HG03095 (cell line): ENCODE measurements around the gene IL12A.

Source experiments
- ATAC-seq: cut with Tn5 transposase; IDR thresholded peaks from one replicate; pipeline ENCODE4 v1.9.1; 2021; ENCODE audit warnings: moderate library complexity; ENCODE audit not compliant: unreplicated experiment

The IL12A gene

DNA sequence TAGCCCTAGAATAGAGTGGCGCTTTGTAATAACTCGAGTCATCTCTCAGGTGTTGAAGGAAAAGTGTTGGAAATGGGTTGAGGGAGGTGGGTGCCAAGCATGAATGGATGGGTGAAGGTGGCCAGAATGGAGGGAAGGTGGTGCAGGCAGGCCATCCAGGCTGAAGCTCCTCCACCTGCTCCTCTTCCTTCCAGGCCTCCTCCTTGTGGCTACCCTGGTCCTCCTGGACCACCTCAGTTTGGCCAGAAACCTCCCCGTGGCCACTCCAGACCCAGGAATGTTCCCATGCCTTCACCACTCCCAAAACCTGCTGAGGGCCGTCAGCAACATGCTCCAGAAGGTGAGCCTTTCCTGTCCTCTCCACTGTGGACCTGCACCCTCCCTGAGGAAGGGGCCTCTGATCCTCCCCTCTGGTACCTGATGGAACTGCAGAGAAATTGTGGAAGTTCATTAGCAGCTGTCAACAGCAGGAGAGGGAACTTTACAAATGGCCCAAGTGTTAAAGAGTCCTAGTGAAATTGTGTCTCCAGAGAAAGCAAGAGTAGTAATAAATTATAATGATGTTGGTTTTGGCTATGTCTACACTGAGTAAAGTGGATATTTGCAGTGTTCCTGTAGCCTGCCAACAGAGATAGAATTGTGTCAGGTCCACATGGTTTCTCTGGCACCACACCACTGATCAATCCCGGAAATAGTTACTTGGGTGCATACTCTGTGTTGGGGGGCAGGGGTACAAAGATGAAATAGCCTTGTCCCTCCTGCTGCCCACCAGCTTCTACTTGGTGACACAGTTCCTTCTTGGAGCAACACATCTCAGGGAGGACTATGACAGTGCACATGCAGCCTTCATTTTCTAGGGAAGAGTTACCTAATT is 1.6 kb downstream of the IL12A start:
- ATAC-seq: no peak

DNA sequence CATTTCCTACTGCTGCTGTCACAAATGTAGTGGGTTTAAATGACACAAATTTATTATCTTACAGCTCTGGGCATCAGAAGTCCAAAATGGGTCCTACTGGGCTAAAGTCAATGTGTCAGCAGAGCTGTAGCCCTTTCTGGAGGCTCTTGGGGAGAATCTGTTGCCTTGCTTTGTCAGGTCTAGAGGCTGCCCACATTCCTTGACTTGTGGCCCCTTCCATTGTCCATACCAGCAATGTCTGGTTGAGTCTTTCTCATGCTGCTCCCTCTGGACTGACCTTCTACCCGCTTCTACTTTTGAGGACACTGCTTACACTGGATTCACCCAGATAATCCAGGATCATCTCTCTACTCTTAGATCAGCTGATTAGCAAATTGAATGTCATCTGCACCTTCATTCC is 3.0 kb downstream of the IL12A start:
- no peak for ATAC-seq

DNA sequence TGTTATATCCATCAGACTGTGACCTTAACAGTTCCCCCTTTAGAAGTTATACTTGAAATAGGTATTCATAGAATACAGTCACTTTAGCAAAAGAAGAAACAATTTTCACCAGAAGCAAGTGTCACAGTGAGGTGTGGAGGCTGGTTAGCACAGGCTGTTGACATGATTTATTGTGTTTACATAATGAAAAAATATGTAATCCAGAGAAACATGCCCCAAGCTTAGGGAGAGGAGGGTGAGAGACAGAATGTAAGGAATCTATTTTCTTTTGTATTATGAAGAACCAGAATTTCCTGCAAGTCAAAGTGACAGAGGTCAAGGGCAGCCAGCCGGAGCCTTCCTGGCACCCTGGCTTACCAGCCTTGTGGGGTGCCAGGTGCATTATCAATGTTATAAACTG is 4.0 kb downstream of the IL12A start:
- no peak for ATAC-seq

DNA sequence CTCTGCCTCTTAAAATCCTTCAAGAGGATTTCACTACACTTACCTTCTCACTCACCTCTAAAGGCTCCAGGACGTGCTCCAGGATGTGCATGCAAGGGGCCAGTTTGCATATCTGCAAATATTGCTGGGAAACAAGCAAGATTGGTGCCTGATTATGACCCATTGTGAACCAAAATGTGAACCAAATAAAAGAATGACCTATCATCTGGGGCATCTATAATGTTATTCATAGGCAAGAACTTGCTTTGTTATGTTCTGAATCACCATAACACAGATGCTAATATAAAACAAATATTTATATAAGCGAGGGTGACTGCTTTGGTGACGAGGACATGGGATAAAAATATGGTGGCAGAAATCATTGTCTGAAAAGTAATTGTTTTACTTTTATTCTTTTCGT is 5.5 kb downstream of the IL12A start:
- ATAC-seq: no peak

DNA sequence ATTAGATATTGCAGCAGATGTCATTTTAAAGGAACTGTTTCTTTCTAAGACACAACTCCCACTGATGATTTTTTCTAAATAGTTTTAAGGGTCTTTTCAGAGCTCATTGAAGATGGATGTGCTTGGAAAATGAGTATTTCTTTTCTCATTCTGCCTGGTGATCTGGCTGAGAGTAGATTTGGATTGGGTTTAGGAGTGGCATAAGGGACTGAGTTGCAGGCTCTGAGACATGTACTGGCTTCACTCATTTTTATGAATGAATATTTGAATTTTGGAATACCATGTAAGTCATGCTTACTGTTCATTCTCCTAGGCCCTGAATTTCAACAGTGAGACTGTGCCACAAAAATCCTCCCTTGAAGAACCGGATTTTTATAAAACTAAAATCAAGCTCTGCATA is 6.5 kb downstream of the IL12A start:
- no peak for ATAC-seq

DNA sequence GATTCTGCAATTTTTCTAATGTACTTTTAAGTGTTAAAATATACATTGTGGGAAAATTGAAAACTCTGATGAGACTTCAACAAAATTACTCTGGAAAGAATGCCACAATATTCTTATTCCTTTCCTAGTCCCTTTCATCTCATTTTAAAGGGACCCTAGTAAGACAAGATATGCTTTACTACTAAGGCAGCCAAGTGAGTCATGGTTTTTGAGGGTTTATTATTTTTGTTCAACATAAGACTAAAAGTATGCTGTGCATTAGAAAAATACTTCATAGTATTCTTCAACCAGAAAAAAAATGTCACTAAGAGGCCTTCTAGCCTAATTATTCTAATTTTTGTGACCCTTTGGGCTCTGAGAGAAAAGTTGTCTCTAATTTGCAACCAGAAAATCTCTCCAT is 7.4 kb downstream of the IL12A start:
- ATAC-seq: no peak

DNA sequence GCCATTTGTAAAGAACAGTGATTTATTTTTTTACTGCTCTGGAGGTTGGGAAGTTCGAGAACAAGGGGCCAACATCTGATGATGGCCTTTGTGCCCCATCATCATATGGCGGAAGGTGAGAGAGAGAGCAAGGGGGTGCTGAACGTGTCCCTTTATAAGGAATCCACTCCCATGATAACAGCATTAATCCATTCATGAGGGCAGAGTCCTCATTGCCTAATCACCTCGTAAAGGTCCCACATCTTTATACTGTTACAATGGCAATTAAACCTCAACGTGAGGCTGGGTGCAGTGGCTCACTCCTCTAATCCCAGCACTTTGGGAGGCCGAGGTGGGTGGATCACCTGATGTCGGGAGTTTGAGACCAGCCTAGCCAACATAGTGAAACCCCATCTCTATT is 8.3 kb downstream of the IL12A start:
- no peak for ATAC-seq

DNA sequence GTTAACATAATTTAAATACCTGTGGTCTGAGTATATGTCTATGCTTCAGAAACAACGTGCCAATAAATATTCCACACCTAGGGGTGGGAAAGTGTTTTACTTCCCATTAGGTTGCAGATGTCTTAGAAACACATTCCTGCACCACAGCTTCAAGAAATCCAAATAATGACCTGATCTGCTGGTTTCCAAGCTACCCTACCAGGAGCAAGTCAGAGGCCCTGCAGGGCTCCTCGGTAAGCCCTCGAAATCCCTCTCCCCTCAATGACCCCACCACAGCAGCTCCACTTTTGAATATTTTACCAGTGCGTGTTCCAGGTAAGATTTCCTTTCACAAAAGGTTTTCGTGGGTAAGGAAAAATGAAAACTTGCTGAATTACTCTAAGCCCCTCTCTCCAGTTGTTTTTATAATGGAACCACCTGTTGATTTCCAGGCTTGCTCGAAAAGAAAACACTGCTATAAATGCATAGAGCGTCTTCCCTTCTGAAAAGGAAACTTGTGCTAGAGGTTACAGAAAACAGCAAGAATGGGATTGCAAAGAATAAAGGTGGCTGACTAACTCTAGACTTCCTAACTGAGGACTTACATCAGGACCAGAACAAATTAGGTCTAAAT is 12.6 kb downstream of the IL12A start:
- no peak for ATAC-seq

DNA sequence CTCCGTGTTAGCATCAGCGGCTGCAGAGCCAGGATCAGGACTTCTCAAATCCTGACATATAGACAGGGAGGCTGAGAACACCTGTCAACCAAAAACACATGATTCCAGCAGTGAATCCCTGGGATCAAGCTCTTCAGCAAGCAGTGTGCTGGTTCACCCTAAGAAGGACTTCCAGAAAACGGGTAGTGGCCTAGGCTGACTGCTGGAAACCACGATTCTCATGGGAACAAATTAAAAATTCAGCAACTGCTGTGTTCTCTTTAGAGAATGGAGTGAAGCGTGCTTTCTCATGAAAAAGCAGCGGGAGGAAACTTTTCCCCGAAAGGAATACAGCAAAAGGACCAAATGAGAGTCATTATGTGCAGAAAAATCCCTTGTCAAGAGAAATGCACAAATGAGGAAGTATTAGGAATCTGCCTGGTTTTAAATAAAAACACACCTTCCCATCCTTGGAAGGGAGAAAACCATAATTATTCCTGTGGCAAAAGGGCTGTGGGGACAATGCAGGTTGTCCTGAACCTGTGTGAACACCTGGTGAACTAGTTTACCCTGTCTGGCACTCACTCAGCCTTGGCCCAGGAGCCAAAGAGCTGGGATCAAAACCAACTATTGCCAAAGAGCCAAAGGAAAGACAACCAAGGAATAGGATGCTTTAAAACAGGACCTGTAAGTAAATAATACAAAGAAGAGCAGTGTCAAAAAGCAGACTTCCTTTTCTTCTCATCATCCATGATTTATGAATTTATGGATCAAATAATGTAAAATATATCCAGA is 13.4 kb downstream of the IL12A start:
- ATAC-seq: no peak

DNA sequence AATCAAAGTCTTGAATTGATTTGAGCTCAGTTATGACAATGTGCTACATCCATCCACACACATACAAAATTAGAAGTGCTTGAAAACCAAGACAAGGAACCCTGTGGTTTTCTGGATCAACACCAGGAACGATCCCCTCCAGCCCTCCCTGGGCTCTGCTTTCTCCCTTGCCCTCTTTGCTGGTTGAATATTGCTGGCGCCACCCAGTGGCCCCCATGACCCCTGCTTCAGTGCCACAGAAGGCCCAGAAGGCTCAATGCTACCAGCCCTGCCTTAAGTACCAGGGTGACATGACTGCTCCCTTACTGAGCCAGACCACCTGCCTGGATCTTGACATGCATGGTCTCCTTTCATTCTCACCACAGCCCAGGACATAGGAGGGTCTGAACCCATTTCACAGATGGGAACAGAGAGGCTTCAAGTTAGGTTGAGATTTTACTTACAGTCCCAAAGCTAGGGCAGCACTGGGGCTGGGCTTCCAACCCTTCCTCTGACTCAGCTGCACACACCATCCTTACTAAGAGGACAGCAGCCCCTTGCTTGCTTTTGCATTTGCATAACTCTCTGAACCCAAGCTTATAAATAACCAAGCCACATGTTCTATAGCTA is 15.0 kb downstream of the IL12A start:
- peak; percentile 79 for ATAC-seq

DNA sequence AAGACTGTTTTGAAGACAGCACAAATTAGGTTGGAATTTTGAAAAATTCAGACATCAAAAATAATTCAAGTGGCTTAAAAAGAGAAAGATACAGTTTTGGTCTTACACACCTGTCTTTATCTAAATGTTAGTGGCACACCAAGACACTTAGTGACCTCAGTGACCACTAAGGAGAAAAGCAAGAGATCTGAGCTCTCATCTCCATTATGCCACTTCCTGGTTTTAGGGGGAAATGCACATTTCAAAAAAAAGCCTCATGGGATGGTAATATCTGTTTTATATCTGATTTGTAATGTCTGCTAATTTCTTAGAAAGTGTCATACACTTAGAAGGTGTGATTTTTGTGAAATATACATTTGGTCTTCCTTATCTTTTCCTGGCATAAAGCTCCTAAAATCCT is 16.4 kb downstream of the IL12A start:
- no peak for ATAC-seq

DNA sequence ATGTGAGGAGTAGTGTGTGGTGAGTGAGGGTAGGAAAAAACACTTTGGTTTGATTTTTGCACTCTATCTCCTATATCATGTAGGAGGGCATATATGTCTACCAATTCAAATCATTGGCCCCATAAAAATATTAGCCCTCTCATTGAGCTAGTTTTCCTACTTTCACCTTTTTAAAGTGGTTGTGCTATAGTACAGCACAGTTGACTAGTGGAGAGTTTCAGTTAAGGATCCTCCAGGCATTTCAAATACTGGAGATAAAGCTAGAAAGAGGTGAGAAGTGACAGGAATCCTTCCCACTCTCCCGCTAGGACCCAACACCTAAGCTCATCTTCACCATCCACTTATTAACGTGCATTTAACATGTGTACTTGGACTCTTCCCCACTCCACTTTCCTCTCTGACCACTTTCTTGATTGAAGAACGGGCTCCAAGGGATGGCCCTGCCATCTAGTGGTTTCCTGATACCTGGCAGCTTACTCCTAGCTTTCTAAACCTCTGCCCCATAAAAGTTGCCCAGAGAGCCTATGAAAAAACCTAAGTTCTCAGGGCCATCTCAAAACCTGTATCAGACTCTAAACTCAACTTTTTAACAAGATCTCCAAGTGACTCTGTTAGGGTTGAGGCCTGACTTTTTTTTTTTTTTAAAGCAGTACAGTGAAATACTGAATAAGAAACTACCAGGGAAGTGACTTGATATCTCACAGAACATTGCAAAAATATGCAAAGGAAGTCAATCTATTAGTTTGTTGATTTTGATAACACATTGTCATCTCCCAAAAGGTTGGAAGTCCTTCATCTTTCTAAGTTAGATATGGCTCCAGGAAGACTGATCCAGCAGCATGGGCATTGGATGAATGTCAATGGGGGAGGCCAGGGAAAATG is 17.9 kb downstream of the IL12A start:
- peak; percentile 36 for ATAC-seq

DNA sequence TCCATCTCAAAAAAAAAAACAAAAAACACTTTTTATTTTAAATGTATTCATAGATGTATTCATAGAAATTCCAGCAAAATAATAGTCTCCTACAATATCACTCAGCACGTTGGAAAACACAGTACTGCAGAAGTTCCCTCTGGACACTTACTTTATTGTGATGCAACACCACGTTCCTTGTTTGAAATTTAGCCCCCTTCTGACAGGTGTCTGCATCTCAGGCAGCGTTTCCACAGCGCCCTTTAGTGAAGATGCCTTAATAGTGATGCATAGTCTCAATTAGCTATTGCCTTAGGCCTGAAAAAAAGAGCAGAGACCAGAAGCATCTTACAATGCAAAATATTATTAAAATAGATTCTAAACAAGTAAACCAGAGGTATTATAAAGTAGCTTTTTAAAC is 20.3 kb downstream of the IL12A start:
- no peak for ATAC-seq

DNA sequence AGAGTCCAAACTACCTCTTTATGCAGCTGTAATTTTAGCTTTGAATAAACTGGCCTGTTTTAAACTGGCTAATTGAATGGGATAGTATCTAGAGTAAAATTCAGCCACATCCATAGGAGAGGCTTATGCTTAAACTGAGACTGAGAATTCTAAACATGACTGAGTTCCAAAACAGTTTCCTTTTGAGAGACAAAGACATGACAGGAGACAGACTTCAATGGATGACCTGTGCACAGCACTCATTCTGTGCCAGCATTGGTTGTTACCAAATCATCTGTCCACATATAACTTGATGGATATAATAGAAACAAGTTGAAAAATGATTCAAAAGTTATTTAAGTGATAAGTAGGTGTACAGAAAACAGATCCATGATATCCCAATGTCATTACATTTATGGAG is 20.9 kb downstream of the IL12A start:
- ATAC-seq: no peak

DNA sequence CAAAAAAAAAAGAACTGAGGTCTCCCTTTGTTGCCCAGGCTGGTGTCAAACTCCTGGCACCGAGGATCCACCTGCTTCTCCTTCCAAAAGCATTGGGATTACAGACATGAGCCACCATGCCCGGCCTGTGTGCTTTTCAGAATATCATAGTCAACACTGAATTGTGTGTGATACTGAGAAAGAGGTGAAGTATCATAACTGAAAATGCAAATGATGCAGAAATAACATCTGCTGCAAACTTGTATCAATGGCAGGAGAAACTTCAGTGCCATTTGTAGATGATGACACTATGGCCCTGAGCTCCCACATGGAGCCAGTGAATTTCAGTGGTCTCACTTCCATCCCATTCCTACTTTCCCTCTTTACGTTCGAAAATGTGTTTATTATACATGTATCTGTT is 21.9 kb downstream of the IL12A start:
- peak; percentile 67 for ATAC-seq

DNA sequence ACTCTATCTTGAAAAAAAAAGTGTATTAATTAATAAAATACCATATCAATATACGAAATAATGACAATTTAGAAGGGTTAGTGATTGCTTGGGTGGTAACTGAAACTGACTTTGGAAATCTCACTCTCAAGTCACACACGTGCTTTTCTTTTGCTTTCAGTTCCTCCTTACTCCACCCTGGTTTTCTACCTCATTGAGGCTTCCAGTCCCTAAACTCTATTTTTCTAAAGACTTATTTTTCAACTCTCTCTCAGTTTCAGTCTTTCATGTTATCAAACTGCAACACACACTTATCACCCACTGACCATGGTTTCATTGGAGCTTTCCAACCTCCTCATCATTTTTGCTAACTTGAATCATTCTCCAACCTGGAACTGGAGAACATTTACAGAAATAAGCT is 23.5 kb downstream of the IL12A start:
- peak; percentile 72 for ATAC-seq

DNA sequence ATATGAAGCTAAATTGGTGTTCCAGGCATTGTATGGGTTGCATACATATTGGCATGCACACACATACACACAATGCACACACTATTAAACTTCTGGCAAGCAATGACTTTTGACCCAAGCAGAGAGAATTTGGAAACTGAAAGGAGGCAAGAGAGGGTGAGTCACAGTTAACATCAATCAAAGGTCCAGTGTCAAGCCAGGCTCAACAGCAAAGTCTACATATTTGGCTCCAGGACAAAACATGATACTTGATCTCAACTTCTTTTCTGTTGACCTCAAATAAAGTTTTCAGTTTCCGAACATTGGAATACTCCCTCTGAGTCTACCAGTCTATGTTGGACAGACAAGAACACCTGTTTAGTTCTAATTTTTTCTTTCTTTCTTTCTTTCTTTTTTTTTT is 28.3 kb downstream of the IL12A start:
- no peak for ATAC-seq

DNA sequence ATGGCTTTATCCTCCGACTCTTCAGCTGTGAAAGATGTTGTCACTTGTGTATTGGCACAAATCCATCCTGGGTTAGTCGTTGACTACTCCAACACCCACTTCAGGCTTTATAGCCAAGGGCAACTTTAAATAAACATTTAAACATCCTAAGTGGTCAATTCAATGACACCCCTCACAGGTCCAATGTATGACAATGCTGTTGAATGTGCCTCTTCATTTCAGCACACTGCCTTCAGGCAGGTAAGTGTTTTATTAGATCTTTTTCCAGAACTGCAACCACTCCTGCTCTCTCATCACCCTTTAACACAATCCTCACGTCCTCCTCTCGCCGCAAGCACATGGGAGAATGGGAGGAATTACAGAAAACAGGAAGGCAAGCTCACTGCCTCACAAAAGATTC is 30.3 kb downstream of the IL12A start:
- ATAC-seq: no peak

DNA sequence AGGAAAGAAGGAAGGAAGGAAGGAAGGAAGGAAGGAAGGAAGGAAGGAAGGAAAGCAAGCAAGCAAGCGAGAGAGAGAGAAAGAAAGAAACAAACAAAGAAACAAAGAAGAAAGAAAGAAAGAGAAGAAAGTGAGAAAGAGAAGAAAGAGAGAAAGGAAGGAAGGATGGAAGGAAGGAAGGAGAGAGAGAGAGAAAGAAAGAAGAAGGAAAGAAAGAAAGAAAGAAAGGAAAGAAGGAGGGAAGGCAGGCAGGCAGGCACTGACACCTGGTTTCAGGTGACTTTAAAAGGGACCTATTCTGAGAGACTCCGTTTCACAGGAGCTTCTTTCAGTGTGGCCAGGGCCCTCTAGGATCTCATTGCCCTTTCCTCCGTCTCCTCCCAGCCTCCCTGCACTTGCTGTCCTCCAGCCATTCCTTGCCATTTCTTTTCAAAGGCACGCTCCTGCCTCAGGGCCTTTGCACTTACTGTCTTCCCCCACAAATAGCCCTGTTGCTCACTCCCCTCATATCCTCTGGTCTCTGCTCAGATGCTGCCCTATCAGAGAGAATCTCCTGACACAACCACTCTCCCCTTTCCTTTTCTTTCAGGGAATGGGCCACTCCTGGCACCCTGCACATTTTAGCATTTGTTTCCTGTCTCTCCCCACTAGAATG is 31.5 kb downstream of the IL12A start:
- ATAC-seq: no peak

DNA sequence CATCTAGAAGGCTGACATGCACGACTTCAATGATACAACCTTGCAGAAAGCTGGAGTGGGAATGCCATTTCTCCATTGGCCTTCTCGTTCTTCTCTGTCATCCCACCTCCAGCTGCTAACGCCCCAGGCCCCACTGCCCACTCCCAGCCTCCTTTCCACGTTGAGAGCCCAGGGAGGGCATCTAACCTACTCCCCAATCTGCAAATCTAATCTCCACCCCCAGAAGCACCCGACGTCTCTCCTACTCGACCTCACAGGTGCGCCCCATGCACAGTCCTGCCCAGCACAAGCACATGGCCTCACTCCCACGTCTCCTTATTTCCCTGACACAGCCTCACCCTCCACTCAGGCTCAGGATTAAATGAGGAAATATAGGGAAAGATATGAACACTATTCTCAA is 33.4 kb downstream of the IL12A start:
- ATAC-seq: no peak
